Stimulated activated CD4-positive, alpha-beta T cell treated with anti-CD3 and anti-CD28 coated beads, TNF-alpha, amount 100 ng/mL, for 1 hour (primary cell): ENCODE results near the gene BABAM2.

ENCODE experiments used
- DNase-seq, 3 donors: peaks; one replicate each; pipeline ENCODE4 v3.0.0-alpha.2; 2020; ENCODE audit warnings: low read depth in 3 of 3, low spot score in 1 of 3

The BABAM2 gene

GRCh38 chr2:28339516-28340175 lies 449.1 kb downstream of the BABAM2 start:
- no peak for DNase-seq

GRCh38 chr2:28340312-28341202 lies 450.0 kb downstream of the BABAM2 start:
- no peak for DNase-seq

- DNase-seq = no peak
These were observed 450.8 kb downstream of the BABAM2 start for GRCh38 chr2:28341208-28341891.

- DNase-seq = no peak
These were observed 451.8 kb downstream of the BABAM2 start for GRCh38 chr2:28342081-28342967.

- no peak for DNase-seq
These were observed 452.8 kb downstream of the BABAM2 start for GRCh38 chr2:28343184-28343942.

GRCh38 chr2:28343971-28344715 lies 453.6 kb downstream of the BABAM2 start:
- no peak for DNase-seq

GRCh38 chr2:28344756-28345373 lies 454.3 kb downstream of the BABAM2 start:
- no peak for DNase-seq

GRCh38 chr2:28345619-28346018 lies 455.1 kb downstream of the BABAM2 start:
- no peak for DNase-seq

GRCh38 chr2:28346587-28346986 lies 456.1 kb downstream of the BABAM2 start:
- no peak for DNase-seq

GRCh38 chr2:28347193-28347592 lies 456.7 kb downstream of the BABAM2 start:
- DNase-seq = no peak

GRCh38 chr2:28347596-28347995 lies 457.1 kb downstream of the BABAM2 start:
- no peak for DNase-seq

GRCh38 chr2:28348149-28348567 lies 457.6 kb downstream of the BABAM2 start:
- peak in 1 of 3 donors; percentile 10 for DNase-seq

- DNase-seq = no peak
These were observed 458.4 kb downstream of the BABAM2 start for GRCh38 chr2:28348921-28349320.

GRCh38 chr2:28349546-28350165 lies 459.1 kb downstream of the BABAM2 start:
- no peak for DNase-seq

GRCh38 chr2:28350196-28350595 lies 459.7 kb downstream of the BABAM2 start:
- no peak for DNase-seq

- DNase-seq = no peak
These were observed 460.3 kb downstream of the BABAM2 start for GRCh38 chr2:28350791-28351285.

GRCh38 chr2:28351621-28352020 lies 461.1 kb downstream of the BABAM2 start:
- no peak for DNase-seq

- DNase-seq = no peak
These were observed 461.6 kb downstream of the BABAM2 start for GRCh38 chr2:28352104-28352503.
